ENCODE data around the gene ZBTB18.
"Not testable (repeated sequence)": the region's sequence is repeated elsewhere in the genome, so short reads cannot be mapped to it uniquely, and the experiment has no call there.

Gene ZBTB18

GRCh38 chr1:244042293-244042692, 8.8 kb upstream of the ZBTB18 start:
- no peak for DNase-seq

- DNase-seq, result no peak
Measured at GRCh38 chr1:244044423-244044822, 6.7 kb upstream of the ZBTB18 start.

GRCh38 chr1:244046254-244046653, 4.8 kb upstream of the ZBTB18 start:
- DNase-seq, result not testable (repeated sequence)

- DNase-seq, result no peak
Measured at GRCh38 chr1:244046907-244047611, 4.0 kb upstream of the ZBTB18 start.

- DNase-seq, result peak; percentile 93
Measured at GRCh38 chr1:244047621-244048255, 3.3 kb upstream of the ZBTB18 start.

GRCh38 chr1:244048256-244049161, 2.6 kb upstream of the ZBTB18 start:
- DNase-seq, result no peak

GRCh38 chr1:244049162-244050013, 1.7 kb upstream of the ZBTB18 start:
- peak; percentile 48 for DNase-seq

- DNase-seq, result no peak
Measured at GRCh38 chr1:244050014-244050834, 859 bp upstream of the ZBTB18 start.

- no peak for DNase-seq
Measured at GRCh38 chr1:244052016-244052727, 1.1 kb downstream of the ZBTB18 start.

GRCh38 chr1:244052728-244053312, 1.7 kb downstream of the ZBTB18 start:
- DNase-seq, result no peak

GRCh38 chr1:244053831-244054230, 2.7 kb downstream of the ZBTB18 start:
- DNase-seq, result no peak

GRCh38 chr1:244054247-244054923, 3.3 kb downstream of the ZBTB18 start:
- no peak for DNase-seq

- no peak for DNase-seq
Measured at GRCh38 chr1:244054924-244055263, 3.8 kb downstream of the ZBTB18 start.

- DNase-seq, result no peak
Measured at GRCh38 chr1:244056577-244056976, 5.5 kb downstream of the ZBTB18 start.

- DNase-seq, result no peak
Measured at GRCh38 chr1:244057474-244058385, 6.6 kb downstream of the ZBTB18 start.

- DNase-seq, result no peak
Measured at GRCh38 chr1:244060117-244060516, 9.0 kb downstream of the ZBTB18 start.

GRCh38 chr1:244060686-244061085, 9.6 kb downstream of the ZBTB18 start:
- no peak for DNase-seq

- no peak for DNase-seq
Measured at GRCh38 chr1:244062156-244062725, 11.2 kb downstream of the ZBTB18 start.

- DNase-seq, result no peak
Measured at GRCh38 chr1:244063498-244063897, 12.4 kb downstream of the ZBTB18 start.
